Superior temporal gyrus (tissue), 1 donor: ENCODE data around the gene SLC12A3.
A peak's percentile ranks its signal among the peaks of the same experiment; 100 is the strongest.

Experiments
- DNase-seq: peaks from one replicate; pipeline ENCODE4 v3.0.0-alpha.2; 2016; ENCODE audit errors: extremely low spot score

The SLC12A3 gene, protein sequence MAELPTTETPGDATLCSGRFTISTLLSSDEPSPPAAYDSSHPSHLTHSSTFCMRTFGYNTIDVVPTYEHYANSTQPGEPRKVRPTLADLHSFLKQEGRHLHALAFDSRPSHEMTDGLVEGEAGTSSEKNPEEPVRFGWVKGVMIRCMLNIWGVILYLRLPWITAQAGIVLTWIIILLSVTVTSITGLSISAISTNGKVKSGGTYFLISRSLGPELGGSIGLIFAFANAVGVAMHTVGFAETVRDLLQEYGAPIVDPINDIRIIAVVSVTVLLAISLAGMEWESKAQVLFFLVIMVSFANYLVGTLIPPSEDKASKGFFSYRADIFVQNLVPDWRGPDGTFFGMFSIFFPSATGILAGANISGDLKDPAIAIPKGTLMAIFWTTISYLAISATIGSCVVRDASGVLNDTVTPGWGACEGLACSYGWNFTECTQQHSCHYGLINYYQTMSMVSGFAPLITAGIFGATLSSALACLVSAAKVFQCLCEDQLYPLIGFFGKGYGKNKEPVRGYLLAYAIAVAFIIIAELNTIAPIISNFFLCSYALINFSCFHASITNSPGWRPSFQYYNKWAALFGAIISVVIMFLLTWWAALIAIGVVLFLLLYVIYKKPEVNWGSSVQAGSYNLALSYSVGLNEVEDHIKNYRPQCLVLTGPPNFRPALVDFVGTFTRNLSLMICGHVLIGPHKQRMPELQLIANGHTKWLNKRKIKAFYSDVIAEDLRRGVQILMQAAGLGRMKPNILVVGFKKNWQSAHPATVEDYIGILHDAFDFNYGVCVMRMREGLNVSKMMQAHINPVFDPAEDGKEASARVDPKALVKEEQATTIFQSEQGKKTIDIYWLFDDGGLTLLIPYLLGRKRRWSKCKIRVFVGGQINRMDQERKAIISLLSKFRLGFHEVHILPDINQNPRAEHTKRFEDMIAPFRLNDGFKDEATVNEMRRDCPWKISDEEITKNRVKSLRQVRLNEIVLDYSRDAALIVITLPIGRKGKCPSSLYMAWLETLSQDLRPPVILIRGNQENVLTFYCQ

GRCh38 chr16:56864960-56865359 lies at the start of gene SLC12A3:
Gene SLC12A3 (plus strand): TSS chr16:56865207. CDS start chr16:56865236, 29 bp downstream.
- DNase-seq = no peak

DNA sequence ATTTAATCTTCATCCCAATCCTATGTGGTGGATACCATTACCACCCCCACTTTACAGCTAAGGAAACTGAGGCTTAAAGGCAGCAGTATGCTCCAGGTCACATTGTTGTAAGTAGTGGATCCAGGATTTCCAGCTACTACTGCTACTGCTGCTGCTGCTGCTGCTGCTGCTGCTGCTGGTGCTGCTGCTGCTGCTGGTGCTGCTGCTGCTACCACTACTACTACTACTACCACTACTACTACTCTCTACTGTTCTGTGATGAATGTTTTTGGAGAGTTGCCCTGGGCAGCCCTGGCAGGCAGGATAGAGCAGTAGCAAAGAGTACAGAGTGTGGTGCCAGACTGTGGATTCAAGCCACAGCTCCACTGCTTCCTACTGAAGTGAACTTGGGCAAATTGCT lies 49.3 kb upstream of the SLC12A3 start:
- no peak for DNase-seq

- no peak for DNase-seq
Measured at GRCh38 chr16:56817056-56817455, 48.0 kb upstream of the SLC12A3 start.

- DNase-seq = no peak
Measured at GRCh38 chr16:56817938-56818337, 47.1 kb upstream of the SLC12A3 start.

DNA sequence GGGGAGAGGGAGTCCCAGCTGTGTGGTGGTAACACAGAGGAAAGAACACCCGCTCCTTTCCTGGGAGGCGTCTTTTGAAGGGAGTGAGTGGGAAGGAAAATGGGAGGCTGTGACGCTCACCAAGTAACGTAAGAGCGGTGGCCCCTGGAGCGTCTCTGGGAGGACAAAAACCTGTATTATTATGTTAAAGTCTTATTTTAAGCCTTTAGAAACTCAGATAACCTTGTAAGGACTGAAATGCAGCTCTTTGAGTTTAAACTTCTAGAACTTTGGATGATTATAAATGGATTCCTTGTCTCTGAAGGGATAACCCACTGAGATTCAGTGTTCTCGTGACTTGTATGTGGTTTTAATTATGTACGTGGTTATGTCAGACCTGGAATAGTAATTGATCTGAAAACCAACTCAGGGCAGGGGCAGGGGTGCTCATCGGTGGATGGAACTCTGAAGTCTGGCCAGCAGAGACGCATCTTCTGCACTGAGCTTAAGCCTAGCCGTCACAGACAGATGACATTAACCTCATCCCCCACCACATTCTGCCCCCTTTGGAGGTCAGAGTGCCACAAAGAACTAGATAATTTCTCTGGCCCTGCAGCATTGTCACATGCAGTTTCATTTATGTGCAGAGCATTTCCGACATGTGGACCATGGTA lies 41.8 kb upstream of the SLC12A3 start:
- no peak for DNase-seq

DNA sequence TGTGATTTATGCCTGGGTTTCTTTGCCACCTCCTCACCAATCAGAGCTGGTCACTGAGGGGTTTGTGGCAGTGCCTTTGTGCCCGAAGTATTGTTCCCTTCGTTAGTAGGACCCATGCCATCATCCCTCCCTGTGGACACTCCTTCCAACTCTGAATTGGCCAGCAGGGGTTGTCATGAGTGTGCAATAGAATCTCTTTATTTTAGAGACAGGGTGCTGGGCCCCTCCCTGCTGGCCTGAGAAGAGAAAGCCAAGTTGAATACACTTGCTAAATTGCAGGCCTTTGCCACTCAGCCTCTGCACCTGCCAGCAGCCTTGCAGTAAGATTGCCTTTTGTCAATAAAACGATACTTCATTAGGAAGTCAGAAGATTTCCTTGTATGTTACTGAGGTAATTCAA lies 40.7 kb upstream of the SLC12A3 start:
- peak; percentile 36 for DNase-seq

DNA sequence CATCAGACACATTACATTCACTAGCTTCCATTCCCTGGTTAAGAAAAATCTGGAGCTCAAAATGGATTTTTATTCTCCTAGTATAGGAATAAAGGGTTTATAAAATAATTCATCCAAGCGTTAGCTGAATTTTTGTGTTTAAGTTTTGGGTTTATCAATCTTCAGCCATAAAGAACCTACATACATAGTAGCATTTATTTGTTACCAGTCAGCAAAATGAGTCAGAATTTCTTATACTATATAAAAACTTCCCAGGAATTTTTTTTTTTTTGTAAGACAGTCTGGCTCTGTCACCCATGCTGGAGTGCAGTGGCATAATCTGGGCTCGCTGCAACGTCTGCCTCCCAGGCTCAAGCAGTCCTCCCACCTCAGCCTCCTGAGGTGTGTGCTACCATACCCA lies 40.2 kb upstream of the SLC12A3 start:
- DNase-seq = no peak

- DNase-seq = no peak
Measured at GRCh38 chr16:56825826-56826225, 39.2 kb upstream of the SLC12A3 start.

- DNase-seq = no peak
Measured at GRCh38 chr16:56828647-56829046, 36.4 kb upstream of the SLC12A3 start.

GRCh38 chr16:56830669-56831068 lies 34.3 kb upstream of the SLC12A3 start:
- no peak for DNase-seq

- no peak for DNase-seq
Measured at GRCh38 chr16:56832768-56833167, 32.2 kb upstream of the SLC12A3 start.

DNA sequence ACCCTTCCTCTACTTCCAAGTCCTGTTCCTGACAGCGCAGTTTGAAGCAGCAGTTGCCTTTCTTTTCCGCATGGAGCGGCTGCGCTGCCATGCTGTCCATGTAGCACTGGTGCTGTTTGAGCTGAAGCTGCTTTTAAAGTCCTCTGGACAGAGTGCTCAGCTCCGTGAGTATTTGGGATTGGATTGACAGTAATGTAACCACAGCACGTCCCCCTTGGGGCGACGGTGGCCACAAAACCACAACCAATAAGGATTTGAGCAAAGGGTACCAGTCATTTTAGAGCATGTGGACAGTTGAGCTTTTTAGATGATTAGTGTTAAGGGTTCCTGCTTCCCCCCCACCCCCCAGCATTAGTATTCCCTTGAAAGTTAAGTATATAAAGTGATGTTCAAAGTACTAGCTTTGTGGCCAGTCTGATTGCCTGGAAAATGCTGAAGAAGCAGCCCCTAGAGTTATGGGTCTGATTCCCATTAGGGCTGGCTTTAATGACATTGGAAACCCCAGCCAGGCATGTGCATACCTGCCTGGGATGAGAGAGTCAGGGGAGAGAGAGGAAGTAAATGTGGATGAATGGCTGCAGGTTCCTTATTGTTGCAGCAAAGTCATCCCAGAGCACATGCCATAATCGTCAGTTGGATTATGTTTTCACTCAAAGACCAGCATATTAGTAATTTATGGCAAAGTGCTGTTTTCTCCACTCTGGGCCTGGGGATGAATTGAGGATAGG lies 31.6 kb upstream of the SLC12A3 start:
- no peak for DNase-seq

DNA sequence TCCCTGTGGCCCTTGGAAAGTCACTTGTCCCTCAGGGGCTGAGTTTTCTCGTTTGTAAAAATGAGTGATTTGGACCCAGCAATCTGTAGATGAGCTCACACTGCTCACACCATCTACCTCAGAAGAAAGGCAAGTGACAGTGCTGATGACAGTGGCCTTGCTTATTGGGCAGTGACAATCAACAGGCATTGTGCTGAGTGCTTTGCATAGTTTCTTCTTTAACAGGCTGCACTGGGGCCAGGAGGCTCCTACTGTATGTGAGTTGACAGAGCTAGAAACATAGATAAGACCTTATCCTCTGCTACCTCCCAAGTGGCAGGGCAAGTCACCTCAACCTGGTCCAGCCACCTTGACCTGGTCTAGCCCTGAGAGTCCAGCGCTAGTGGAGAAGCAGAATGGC lies 29.7 kb upstream of the SLC12A3 start:
- DNase-seq = no peak

- DNase-seq = no peak
Measured at GRCh38 chr16:56836410-56837230, 28.4 kb upstream of the SLC12A3 start.

GRCh38 chr16:56838622-56839337 lies 26.2 kb upstream of the SLC12A3 start:
- no peak for DNase-seq

DNA sequence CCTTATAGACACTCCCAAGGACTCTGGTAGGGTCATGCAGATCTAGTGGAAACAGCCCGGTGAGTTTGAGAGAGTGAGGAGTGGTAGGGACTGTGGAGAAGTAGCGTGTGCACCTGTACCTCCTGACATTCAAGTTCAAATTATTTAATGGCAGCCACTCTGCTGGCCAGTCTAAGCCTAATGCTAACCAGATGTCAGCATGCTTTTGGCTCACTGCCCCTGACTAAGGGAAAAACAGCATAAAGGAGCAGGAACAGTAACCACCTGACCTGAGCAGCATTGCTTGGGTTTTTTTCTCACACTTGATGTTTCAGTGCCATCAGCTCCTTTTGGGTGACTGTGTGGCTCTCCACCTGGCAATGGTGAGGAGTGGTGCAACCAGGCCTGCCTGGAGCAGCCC lies 23.8 kb upstream of the SLC12A3 start:
- no peak for DNase-seq

DNA sequence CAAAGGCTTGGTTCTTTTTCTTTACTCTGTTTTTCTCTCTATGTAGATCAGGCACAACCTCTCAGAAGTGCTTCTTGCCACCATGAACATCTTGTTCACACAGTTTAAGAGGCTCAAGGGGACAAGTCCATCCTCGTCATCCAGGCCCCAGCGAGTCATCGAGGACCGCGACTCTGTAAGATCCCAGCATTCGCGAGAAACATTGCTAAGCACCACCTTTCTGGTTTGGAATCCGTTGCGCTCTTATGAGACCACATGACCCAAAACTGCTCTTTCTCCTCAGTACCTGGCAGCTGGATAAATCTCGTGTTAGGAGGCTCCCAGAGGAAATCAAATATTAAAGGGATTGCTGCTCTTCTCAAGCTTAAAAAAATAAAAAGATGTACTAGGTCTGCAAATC lies 23.3 kb upstream of the SLC12A3 start:
- DNase-seq = no peak

GRCh38 chr16:56842133-56842532 lies 22.9 kb upstream of the SLC12A3 start:
- DNase-seq = no peak

DNA sequence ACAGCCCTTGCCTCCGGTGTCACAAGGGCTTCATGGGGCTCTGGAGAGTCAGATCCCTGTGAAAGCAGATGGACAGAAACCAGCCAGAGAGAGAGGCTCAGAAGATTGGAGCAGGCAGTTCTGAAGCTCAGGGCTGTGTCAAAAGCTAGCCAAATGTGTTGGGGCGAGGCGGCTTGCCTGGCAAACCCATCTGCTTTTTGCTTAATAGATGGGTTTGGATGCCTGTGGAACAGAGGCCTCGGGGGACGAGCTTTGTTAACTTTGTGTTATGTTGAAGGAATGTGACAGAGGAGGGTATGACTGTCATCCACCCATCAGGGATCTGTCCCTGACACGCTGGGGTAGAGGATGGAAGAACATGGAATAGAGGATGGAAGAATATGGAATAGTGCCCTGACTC lies 21.0 kb upstream of the SLC12A3 start:
- DNase-seq = no peak
